Dermis microvascular lymphatic vessel endothelial cell (primary cell): ENCODE results near the gene NISCH. TPM values are rescaled to one million over a fixed set of nuclear protein-coding genes. Genes with fewer than 3 reads are reported as not detected.

ENCODE experiments used
- DNase-seq, 2 donors: peaks; one replicate each; pipeline versions ENCODE4 v3.0.0 to v3.0.0-alpha.2; 2010; ENCODE audit warnings: low read depth in 2 of 2
- total RNA-seq: library from RNA; depleted of rRNA; stranded (reverse); fragments of >200 nt; gene quantifications from 2 replicates; pipeline ENCODE4 v1.2.1, GENCODE V29; 2014

The NISCH gene
- total RNA-seq, 1 donor from 2014 or later, result 27.7 TPM

DNA sequence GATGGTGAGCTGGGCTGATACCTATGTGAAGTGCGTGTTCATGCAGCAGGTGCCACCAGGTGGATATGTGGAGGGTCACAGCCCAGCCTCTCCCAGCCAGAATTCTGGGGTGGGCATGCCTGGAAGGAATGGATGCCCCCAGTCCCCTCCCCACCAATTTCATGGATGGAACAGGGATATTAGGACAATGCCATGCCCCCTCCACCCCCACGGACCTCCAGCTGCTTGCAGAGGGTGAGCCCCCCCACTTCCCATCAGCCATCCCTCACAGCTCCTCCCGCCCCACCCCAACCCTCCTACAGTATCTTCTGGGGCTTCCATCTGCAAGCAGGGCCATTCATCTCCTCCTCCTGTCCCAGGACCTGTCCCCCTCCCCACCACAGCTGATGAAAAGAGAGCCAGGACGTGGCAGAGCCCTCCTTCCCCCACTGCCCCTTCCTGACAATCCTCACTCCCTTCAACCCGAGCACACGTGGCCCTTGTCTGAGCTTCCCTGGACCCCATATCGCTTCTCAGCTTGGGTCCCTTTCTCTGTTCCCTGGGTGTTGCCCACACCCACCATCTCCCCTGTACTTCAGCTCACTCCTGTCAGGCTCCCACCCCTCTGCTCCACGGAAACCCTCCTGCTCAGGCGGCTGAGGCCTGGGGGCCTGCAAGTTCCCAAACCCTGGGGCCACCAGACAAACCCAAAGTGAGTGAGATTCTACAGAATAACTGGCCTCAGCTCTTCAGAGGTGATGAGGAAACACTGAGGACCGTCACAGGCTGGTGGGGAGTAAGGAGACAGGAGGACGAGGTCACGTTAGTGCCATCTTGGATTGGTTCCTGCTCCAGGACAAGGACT lies 7.7 kb upstream of the NISCH start:
- no peak for DNase-seq

GRCh38 chr3:52450489-52451236 lies 4.7 kb upstream of the NISCH start:
- DNase-seq, result no peak

GRCh38 chr3:52451237-52452083 lies 3.9 kb upstream of the NISCH start:
- no peak for DNase-seq

DNA sequence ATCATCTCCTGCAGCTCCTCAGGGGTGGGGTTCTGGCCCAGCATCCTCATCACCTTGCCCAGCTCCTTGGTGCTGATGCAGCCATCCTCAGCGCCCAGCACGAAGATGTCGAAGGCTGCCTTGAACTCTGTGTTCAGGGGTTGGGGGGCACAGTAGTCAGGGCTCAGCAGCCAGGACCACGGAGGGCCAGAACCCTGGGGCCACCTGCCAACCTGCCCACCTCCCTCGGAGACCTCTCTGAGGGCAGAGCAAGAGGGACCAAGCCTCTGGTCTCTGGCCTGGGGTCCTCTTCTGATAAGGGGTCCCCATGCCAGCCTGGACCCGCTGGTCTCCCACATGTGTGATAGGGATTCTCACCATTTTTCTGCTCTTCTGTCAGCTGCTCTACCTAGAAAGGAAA lies 3.3 kb upstream of the NISCH start:
- DNase-seq, result no peak

- DNase-seq, result no peak
These were observed 2.7 kb upstream of the NISCH start for GRCh38 chr3:52452570-52453221.

DNA sequence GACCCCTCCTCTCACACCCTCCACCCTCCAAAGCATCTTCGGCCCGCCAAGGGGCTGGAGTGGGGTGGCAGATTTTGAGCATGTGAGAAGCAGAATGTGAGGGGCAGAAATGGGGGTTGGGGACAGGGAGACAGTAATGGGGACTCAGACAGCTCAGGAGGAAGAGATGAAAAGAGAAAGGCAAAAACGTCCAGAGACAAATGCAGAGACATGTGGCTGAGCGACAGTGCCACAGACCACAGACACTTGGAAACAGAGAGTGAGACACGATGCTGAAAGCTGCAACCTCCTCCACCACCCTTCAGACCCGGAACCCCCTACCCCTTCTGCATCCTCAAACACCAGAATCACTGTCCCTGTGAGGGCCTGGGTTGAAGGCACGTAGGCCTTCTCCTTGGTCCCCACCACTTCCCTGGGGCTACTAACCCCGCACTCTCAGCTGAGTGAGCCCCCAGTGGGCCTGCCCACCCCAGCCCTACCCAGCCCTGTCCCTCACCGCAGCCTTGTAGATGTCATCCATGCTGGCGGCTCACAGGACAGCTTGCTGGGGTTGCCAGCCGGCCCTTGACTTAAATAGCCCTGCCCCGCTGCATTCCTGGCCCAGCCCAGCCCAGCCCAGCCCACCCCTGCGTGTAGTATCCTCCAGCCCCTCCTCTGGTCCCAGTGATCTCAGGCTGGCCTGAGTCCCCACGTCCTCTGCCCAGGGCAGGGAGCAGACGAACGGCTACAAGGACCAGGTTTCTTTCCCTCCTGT lies 1.7 kb upstream of the NISCH start, which contains the start of gene TNNC1:
Gene TNNC1, minus strand, starts transcription at position 546 of the 754 bp plus-strand sequence. Its CDS starts 26 bp downstream, at position 520.
- no peak for DNase-seq

DNA sequence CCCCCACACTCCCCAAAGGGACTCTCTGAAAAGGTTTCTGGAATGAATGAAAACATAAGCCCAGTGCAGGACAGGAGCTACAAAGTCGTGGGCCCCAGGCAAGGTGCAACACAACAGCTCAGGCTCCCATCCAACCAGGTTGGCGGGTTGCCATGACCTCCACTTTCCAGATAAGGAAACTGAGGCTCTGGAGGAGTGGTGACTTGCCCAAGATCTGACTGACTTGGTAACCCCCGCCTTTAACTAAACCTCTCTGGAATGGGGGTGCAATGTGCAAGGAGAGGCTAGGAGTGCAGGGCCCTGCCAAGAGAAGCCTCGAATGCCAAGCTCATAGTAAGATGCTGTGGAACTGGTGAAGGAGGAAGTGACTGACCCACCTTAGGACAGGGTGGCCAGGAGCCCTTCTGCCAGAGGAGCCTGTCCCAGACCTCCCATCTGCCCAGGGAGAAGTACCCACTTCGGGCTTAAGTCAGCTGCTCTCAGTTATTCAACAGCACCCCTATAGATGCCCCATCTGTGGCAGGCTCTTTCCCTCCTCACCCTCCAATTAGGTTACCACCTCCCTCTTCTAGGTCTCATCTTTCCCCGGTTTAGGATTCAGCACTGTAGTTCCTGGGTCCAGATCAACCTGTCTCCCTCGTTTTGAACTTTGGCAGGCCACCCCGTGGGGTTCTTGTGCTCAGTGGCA lies 1.0 kb upstream of the NISCH start:
- no peak for DNase-seq

GRCh38 chr3:52454938-52455282 lies 494 bp upstream of the NISCH start:
- DNase-seq, result no peak

DNA sequence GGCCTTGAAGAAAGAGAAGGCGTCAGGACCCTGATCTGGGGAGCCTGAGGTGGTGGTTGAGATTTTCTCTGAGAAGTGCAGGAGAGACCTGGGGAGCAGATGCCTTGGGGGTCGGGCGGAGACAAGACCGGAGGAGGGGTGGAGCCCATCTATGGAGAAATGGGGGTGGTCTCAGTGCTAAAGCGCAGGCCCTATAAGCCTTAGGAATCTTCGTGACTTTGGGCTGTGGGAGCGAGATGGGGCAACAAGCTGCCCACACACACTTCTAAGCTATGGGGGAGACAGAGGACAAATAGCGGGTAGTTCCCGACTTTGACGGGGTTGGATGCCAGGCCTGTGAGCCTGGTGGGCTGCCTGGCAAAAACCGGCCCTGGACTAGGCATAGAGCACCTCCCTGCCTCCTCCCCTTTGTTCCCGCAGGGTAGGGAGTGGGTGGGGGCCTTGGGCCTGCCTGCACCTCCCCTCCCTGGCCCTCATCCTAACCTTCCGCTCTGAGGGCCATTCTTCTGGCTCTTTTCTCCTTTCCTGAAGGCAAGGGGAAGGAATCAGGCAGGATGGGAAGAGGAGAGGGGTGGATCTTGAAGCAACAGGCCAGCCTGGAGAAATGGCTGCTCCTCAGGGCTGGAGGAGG lies 880 bp downstream of the NISCH start:
- DNase-seq, result peak in 1 of 2 donors; percentile 24

GRCh38 chr3:52456800-52457183 lies 1.4 kb downstream of the NISCH start:
- DNase-seq, result no peak

- DNase-seq, result no peak
These were observed 2.8 kb downstream of the NISCH start for GRCh38 chr3:52458031-52458760.

DNA sequence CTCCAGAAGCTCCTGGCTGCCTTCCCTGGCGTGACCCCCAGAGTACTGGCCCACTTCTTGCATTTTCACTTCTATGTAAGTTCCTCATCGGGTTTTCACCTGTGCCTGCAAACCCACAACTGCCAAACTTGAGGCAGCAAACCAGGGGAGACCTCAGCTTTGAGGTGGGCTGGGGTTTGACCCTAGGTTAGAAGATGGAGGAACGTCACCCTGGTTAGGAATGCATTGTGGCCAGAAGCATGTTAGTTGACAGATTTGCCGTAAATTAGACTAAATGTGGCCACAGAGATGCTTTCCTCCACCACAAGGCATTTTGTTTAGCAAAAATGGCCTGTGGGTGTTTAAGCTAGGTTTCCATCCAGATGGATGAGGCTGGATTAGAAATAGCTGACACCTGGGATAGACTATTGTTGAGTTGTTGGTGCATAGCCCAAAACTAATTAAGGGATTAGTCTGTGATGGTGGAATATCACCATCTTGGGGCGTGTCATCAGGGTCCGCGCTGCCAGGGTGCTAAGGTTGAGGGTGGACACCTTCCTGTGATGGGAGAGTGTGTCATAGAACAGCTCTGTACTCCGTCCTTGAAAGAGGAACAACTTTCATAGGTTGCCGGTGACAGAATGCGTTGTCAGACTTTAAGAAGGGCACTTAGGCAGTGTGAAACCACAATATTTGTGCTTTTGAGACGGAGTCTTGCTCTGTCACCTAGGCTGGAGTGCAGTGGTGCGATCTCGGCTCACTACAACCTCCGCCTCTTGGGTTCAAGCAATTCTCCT lies 3.6 kb downstream of the NISCH start:
- DNase-seq, result no peak

DNA sequence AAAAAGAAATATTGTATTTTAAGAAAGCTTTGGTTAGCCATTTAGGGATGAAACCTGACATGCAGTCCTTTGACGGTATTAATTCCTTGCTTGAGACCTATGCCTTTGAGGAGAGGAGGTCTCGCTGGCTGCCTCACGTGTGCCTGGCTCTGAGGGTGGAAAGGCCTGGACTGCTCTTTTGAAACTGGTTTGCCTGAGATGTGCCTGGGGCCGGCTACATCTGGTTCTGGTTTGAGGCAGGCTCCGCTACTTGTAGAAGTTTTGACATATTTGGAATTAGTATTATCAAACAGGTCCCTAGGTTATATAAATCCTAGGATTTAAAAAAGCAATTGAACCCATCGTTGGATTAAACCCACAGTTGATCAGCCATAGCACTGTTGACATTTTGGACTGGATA lies 6.5 kb downstream of the NISCH start:
- no peak for DNase-seq

DNA sequence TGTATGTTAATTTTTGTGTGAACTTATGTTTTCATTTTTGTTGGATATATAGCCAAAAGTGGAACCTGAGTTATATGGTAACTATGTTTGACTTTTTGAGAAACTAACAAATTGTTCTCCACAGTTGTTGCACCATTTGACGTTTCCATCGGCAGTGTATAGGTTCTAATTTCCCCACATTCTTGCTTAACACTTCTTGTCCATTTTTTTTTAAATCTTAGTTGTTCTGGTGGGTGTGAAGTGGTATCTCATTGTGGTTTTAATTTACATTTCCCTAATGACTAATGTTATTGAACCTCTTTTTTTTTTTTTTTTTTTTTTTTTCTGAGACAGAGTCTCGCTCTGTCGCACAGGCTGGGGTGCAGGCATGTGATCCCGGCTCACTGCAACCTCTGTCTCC lies 8.0 kb downstream of the NISCH start:
- no peak for DNase-seq

DNA sequence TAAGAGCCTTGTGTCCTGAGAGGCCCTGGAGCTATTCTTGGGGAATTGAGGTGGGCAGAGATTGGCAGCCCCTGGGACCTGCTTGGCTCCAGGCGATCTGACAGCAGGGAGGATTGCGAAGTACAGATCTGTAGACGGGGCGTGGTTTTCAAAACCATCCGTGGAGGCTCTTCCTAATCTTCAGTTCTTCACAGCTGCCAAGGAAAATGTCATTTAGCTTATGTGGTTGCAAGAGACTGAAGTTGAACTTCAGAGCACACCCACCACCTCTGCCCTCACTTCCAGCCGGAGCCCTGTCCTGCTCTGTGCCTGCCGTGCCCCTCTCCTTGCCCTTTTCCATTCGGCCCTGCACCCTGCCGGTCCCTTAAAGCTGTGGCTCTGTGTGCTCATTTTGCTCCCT lies 12.9 kb downstream of the NISCH start:
- no peak for DNase-seq

- peak in 1 of 2 donors; percentile 51 for DNase-seq
These were observed 13.6 kb downstream of the NISCH start for GRCh38 chr3:52469001-52469400.

DNA sequence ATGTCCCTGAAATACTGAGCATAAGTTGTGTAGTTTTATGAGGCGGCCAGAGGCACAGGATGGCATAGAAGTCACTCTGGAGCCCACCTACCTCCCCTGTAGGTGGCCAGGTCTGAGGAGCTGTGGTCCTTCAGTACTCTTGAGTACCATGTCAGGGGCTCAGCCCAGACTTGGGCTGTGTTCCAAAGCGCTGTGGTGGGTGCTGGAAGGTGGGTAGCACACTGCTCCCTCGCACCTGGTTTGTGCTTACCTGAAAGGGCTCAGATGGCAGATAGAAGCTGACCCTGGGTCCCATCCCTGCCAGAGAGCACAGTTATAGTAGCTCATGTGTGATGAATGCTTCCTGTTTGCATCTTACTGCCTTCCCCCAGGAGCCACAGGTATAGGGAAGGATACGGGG lies 15.5 kb downstream of the NISCH start:
- no peak for DNase-seq
